ENCODE results near the gene SLC22A3. TPM values are rescaled to one million over a fixed set of nuclear protein-coding genes. Genes with fewer than 3 reads are reported as not detected.
A peak's percentile ranks its signal among the peaks of the same experiment; 100 is the strongest.

The SLC22A3 gene
- total RNA-seq, 2 donors from 2014 or later = 91.5 to 144 TPM

- TF ChIP-seq CTCF (IDR thresholded peaks at IDR 0.05) = no peak
- Histone ChIP-seq H3K4me1 (ENCODE audit: control insufficient read depth in 1 of 2, low read depth in 2 of 2) (peaks cover 9 to 42% of the 10 kb centered on the region in 2 donors), H3K27ac (no peak overlapping the region), H3K9me3 (no peaks in the 10 kb centered on the region), H3K27me3 (replicated peaks; ENCODE audit: insufficient read depth) (no peaks in the 10 kb centered on the region), H3K36me3 (no peaks in the 10 kb centered on the region), H3K4me3 (no peak overlapping the region)
- DNase-seq (ENCODE audit: low spot score) (no peak), ATAC-seq (ENCODE audit: insufficient number of reproducible peaks, low FRiP score, low read depth) (no peak)
Observed at GRCh38 chr6:160303806-160304205, 44.4 kb upstream of the SLC22A3 start.

GRCh38 chr6:160305926-160306713 is 42.1 kb upstream of the SLC22A3 start:
- Histone ChIP-seq H3K27me3 (replicated peaks; ENCODE audit: insufficient read depth) (no peaks in the 10 kb centered on the region), H3K4me1 (ENCODE audit: control insufficient read depth in 1 of 2, low read depth in 2 of 2) (peaks cover 6 to 22% of the 10 kb centered on the region in 2 donors), H3K36me3 (no peaks in the 10 kb centered on the region), H3K27ac (peak overlapping the region in 1 of 2 donors; percentile 13), H3K9me3 (no peaks in the 10 kb centered on the region), H3K4me3 (no peak overlapping the region)
- no peak for ATAC-seq (ENCODE audit: insufficient number of reproducible peaks, low FRiP score, low read depth)
- TF ChIP-seq CTCF (IDR thresholded peaks at IDR 0.05) = no peak
- DNase-seq (ENCODE audit: low spot score) = no peak

- Histone ChIP-seq H3K36me3 (no peaks in the 10 kb centered on the region), H3K27me3 (replicated peaks; ENCODE audit: insufficient read depth) (no peaks in the 10 kb centered on the region), H3K4me1 (ENCODE audit: control insufficient read depth in 1 of 2, low read depth in 2 of 2) (peaks cover 0 to 11% of the 10 kb centered on the region in 2 donors), H3K9me3 (peaks cover 11% of the 10 kb centered on the region), H3K4me3 (no peak overlapping the region), H3K27ac (no peak overlapping the region)
- TF ChIP-seq CTCF (IDR thresholded peaks at IDR 0.05) = no peak
- ATAC-seq (ENCODE audit: insufficient number of reproducible peaks, low FRiP score, low read depth) (no peak), DNase-seq (ENCODE audit: low spot score) (no peak)
Observed at GRCh38 chr6:160309718-160310117, 38.5 kb upstream of the SLC22A3 start.

- Histone ChIP-seq H3K27ac (no peak overlapping the region), H3K4me3 (no peak overlapping the region), H3K9me3 (peaks cover 11% of the 10 kb centered on the region), H3K36me3 (no peaks in the 10 kb centered on the region), H3K27me3 (replicated peaks; ENCODE audit: insufficient read depth) (no peaks in the 10 kb centered on the region), H3K4me1 (ENCODE audit: control insufficient read depth in 1 of 2, low read depth in 2 of 2) (no peaks in the 10 kb centered on the region)
- ATAC-seq (ENCODE audit: insufficient number of reproducible peaks, low FRiP score, low read depth) (no peak), DNase-seq (ENCODE audit: low spot score) (no peak)
- TF ChIP-seq CTCF (IDR thresholded peaks at IDR 0.05) = no peak
Observed at GRCh38 chr6:160312900-160313299, 35.3 kb upstream of the SLC22A3 start.

GRCh38 chr6:160315310-160315709 is 32.9 kb upstream of the SLC22A3 start:
- Histone ChIP-seq H3K4me3 (no peak overlapping the region), H3K9me3 (peaks cover 11% of the 10 kb centered on the region), H3K36me3 (no peaks in the 10 kb centered on the region), H3K4me1 (ENCODE audit: control insufficient read depth in 1 of 2, low read depth in 2 of 2) (no peaks in the 10 kb centered on the region), H3K27me3 (replicated peaks; ENCODE audit: insufficient read depth) (no peaks in the 10 kb centered on the region), H3K27ac (no peak overlapping the region)
- no peak for TF ChIP-seq CTCF (IDR thresholded peaks at IDR 0.05)
- ATAC-seq (ENCODE audit: insufficient number of reproducible peaks, low FRiP score, low read depth) (no peak), DNase-seq (ENCODE audit: low spot score) (no peak)

Measured in thoracic aorta (tissue), 2 donors.